ENCODE results near the gene SIGLEC12.
"Not testable (repeated sequence)": the region's sequence is repeated elsewhere in the genome, so short reads cannot be mapped to it uniquely, and the experiment has no call there.

Gene SIGLEC12

DNA sequence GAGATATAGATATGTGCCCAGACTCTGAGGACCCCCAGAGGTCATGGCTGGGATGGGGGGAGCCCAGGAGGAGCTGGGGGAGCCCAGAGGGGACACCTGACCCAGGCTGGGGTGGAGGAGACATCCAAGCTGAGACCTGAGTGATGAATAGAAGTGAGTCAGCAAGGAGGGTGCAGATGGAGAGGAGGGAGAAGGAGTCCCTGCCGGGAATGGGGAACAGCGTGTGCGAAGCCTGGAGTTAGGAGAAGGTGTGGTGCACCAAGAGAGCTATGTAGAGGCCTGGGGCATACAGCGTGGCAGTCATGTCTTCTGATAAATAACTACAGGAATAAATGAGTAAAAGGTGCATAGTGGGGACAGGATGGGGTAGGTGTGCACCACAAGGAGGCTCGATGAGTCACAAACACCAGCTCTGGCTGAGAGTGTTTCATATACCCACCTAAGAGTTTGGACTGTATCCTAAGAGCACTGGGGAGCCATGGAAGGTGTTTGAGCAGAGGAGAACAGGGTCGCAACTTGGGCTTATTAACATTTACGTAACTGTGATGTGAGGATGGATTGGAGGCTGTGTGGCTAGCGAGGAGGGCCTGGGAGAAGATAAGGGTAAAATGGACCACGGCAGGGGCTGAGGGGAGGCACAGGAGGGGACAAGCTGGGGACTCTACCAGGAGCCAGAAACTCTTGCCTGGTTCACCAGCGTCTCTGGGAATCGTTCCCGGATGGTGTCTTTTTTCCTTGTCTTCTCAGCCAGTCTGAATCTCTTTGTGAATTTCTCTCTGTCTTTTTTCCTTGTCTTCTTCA is 21.9 kb downstream of the SIGLEC12 start:
- DNase-seq = no peak

- no peak for DNase-seq
Observed at GRCh38 chr19:51478381-51479234, 23.0 kb downstream of the SIGLEC12 start, which contains the start of gene CEACAM18. Gene CEACAM18, plus strand, starts transcription at chr19:51478539.

DNA sequence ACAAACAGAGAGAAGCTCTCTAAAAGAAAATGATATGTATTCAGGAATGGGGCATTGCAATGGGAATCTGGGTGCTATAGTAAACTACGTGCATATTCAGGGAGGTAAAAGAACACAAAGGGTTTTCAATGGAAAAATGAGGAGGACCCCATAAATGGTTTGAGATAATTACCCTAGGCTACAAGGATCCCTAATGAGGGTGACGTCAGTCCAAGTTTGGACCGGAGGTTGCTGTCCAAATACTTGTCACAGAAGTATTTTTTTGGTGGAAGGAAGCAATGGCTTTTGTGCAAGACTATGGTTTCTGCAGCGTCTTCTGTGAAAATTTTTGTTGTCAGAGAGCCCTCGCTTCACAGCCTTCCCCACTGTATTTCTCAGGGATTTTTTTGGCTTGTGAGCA is 24.3 kb downstream of the SIGLEC12 start:
- no peak for DNase-seq

DNA sequence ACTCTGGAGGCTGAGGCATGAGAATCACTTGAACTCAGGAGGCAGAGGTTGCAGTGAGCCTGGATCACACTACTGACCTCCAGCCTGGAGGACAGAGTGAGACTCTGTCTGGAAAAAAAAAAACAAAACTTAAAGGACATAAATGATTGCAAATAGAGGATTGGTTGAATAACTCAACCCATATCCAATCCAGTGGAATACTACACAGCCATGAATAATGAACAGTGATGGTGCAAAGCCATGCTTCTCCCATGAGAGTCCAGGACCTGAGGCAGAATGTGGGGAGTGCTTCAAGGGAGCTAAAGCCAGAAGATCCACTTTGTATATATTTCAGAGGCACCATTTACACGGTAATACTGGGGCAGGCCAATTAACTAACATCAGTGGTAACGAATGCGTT is 25.4 kb downstream of the SIGLEC12 start:
- no peak for DNase-seq

DNA sequence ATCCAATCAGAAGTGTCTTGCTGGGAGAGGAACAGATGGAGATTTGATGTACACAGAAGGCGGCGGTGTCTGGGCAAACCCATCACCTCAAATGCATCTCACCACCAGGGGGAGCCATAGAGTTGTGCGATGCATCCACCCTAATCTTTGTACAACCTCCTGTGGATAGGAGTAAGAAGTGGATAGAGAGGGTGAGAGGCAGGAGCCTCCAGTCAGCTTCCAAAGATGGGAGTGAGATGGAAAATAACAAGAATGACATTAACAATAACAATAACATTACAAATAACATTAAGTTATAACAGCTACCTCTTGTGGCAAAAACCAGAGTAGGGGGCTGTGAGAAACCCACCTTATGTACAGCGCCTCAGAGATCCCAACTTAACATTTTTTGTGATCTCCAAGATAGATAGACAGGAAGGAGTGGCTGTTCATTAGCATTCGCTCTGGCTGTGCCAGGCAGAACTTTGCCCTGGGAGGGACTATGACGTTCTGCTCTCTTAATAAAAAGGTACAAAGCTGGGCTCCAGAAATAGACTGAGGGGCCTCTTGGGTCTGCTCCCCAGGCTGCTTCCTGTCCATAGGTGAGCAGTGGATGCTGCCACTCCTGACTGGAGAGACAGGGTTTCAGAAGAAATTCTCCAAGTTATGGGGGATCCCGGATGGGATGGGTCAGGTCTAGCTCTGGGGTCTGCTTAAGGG is 28.4 kb downstream of the SIGLEC12 start:
- DNase-seq = no peak

DNA sequence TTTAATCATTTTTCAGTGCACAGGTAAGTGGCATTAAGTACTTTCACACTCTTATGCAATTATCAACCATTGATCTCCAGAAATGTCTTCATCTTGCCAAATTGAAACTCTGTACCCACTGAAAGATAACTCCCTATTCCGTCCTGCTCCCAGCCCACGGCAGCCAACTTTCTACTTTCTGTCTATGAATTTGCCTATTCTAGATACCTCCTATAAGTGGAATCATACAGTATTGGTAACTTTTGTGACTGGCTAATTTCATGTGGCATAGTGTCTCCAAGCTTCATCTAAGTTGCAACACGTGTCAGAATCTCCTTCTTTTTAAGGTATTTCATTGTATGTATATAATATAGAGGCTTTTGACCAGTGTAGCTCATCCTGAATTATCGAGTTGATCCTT is 29.0 kb downstream of the SIGLEC12 start:
- DNase-seq = no peak

GRCh38 chr19:51471527-51471926 is 30.1 kb downstream of the SIGLEC12 start:
- no peak for DNase-seq

- DNase-seq = no peak
Observed at GRCh38 chr19:51470966-51471365, 30.6 kb downstream of the SIGLEC12 start.

GRCh38 chr19:51469629-51470028 is 32.0 kb downstream of the SIGLEC12 start:
- no peak for DNase-seq

GRCh38 chr19:51469162-51469561 is 32.4 kb downstream of the SIGLEC12 start:
- no peak for DNase-seq

- DNase-seq = no peak
Observed at GRCh38 chr19:51468545-51468920, 33.1 kb downstream of the SIGLEC12 start.

DNA sequence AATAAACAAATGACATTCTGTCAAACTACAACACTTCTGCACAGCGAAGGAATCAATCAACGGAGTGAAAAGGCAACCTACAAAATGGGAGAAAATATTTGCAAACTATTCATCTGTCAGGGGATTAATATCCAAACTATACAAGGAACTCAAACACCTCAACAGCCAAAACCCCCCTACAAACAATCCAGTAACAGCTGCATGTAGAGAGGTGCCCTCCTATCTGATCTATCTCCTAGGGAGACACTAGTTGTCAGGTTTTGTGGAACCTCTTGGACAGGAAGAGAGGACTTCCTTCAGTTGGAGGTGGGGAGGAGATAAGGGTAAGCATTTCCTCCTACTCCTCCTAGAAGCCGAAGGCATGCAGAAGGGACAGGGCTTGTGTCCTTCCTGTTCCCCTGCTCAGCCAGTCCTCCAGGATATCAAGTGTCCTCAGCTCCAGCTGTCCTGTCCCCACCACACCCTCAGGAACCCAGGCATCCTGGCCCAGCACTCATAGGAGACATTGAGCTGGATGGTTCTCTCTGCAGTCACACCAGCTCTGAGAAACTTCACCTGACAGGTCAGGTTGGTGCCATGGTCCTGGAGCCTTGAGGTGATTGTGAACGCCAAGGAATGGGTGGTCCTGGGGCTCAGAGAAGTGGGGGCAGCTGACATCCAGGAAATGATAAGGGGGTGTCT is 33.6 kb downstream of the SIGLEC12 start:
- no peak for DNase-seq

GRCh38 chr19:51466723-51467122 is 34.9 kb downstream of the SIGLEC12 start:
- no peak for DNase-seq

DNA sequence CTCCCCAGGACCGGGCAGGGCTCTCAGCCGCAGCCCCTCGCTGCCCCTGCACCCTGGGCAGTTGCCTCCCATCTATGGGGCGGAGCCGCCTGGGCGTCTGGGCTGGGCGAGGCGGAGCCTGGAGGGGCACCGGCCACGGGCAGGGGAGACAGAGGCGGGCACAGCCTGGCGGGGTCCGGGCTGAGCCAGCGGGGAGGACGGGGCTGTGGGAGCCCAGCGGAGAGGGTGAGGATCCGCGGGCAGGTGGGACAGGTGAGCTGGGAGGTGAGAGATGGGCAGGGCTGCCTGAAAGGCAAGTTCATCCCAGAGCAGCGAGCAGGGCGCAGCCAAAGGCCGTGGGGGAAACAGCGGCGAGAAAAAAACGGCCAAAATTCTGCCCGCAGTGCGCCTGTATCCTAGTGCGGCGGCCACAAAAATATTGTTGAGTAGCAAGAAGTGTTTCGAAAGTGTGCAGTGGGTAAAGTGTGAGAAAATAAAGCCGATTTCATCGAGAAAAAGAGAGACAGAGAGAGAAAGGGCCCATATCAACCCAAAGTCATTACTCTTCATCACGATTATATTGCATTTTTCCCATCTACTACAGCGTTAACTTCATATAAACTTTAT is 37.5 kb downstream of the SIGLEC12 start:
- not testable (repeated sequence) for DNase-seq

GRCh38 chr19:51462681-51463080 is 38.9 kb downstream of the SIGLEC12 start:
- no peak for DNase-seq

- DNase-seq = no peak
Observed at GRCh38 chr19:51462276-51462675, 39.3 kb downstream of the SIGLEC12 start.

DNA sequence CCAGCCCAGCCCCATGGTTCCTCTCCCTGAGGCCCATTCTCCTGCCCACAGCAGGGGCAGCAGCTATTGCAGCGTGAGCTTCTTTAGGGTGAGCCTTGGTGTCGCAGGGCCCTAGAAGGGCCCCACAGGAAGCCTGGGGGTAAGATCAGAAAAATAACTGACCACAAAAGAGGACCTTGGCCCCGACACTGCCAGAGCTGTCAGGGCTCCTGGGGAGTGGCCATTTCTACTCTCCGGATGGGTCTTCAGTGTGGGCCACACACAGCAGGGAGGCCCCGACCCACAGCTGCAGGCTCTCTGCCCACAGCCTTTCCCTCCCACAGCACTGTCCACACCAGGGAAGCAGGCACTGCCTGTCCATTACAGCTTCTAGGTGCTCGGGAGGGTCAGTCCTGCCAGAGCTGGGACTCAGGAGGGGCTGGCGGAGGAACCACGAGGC is 39.9 kb downstream of the SIGLEC12 start:
- DNase-seq = no peak

- DNase-seq = no peak
Observed at GRCh38 chr19:51460164-51460992, 41.2 kb downstream of the SIGLEC12 start.

GRCh38 chr19:51458899-51459505 is 42.6 kb downstream of the SIGLEC12 start:
- DNase-seq = no peak

DNA sequence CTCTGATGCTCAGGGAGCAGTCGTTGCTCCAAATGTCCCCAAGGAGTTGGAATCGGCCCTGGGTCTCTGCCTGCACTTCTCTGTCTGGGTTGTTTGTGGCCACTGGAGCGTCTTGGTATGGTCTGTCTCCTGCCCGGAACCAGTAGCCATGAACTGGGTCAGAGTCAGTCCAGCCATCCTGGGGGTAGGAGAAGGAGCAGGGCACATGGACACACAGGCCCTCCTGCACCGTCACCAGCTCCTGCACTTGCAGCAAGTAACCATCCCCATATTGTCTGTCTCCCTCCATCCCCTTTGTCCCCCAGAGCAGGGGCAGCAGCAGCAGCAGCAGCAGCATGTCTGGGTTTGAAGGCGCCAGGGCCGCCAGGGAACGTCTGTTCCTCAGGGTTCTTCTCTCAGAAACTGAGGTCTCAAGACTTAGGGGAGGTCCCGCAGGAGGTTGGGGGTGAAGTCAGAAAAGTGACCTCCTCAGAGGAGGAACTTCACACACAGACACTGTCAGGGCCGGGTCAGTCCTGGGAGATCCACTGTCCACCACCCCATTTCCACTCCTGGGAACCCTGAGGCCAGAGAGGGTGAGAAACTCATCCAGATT is 43.5 kb downstream of the SIGLEC12 start, which contains the start of gene SIGLEC8:
TSS of gene SIGLEC8 (minus strand) at position 404 of the 595 bp plus-strand sequence. CDS start at position 337, 67 bp downstream.
- no peak for DNase-seq

Data from NCI-H1417 treated with DMSO at 0.1 percent for 48 hours (cell line).